GM20431 (cell line): ENCODE data around the gene NOL3.

Source experiments
- in situ Hi-C: fragments of 300-500 bp; cut with MseI, MboI; formaldehyde crosslinking; loops from one replicate; pipeline ENCODE4 v1.15.0; 2020; ENCODE audit warnings: low sequenced_read_pairs; ENCODE audit not compliant: unreplicated experiment

NOL3 gene

DNA sequence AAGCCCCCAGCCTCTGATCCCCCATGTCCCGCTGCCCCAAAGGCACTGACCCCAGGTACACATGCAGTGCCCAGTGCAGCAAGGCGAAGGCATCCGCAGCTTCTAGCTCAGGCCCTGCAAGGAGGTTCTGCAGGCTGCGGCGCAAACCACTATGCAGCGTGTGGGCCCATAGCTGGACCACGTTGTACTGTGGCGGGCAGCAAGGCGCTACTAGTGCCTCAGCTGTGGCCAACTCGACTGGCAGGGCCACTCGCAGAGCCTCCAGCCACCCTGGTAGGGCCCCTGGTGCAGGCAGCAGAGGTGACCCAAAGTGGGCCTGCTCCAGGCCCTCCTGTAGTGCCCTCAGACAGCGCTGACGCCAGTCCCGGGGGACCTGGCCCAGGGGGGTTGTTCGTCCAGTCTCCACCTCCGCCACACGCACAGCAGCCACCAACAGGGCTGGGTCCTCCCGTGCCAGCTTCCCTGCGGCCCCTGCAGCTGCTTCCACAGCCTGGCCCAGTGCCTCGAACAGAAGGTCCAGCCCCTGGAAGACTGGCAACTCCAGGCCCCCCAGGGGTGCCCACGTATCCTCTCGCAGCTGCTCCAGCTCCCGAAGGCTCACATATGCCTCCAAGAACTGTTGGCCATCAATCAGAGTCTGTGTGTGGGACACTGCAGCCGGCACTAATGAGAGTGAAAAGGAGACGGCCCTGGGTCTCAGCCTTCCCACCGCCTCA, 17.0 kb downstream of the NOL3 start:
- in situ Hi-C loops, result no loop called here

DNA sequence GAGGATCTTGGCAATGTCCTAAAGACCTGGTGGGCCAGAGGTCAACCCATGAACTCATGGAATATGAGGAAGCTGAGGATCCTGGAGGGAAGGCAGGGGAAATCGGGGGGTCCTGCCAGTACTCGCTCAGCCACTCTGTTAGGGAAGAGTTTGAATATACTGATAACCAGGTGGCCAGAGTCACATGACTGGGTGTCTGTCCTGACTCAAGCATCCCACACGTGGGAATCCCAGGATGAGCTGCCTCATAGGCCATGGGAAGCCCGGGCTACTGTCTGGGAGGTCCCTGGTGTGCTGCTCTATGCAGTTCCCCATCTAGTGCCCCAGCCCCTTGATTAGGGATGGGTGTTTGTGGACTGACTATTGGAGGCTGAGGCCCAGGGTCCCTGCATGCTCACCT, 18.0 kb downstream of the NOL3 start:
- in situ Hi-C loops, result no loop called here

DNA sequence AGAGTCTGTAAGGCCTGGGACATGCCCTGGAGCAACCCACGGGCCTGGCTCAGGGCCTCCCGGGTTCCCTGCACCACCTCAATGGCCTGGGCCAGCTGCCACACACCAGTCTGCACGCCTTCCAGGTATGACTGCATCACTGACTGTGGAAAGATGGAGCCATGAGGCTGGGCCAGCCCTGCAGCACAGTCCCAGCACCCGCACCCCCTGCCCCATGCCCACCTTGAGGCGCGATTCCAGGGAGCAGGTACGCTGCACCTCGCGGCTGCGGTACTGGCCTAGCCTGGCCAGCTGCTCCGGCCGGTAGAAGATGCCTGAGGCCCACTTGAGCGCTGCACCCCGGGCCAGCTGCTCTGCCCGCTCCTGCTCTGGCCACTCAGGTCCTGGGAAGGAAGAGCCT, 18.5 kb downstream of the NOL3 start:
- in situ Hi-C loops, result no loop called here

DNA sequence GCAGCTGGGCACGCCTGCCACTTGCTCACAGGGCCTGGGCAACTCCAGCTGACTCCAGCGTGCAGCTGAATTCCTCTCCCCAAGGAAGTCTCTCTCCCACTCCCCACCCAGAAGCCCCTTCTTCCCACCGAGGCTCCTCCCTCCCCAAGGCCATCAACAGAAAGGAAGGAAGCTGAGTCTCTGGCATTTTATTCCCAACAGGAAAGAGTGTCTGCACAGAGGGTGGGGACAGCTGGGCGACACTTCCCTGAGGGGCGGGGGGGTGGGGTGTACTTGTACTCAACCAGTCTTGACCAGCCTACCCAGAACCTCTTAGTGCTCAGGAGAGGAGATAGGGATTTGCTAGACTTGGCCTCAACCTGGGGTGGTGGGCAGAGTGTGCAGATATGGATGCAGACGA, 19.7 kb downstream of the NOL3 start, which contains the start of gene EXOC3L1:
Gene EXOC3L1, minus strand, starts transcription at position 96 of the 400 bp plus-strand sequence. CDS start 460 bp downstream, outside the sequence.
- in situ Hi-C loops, result no loop called here

DNA sequence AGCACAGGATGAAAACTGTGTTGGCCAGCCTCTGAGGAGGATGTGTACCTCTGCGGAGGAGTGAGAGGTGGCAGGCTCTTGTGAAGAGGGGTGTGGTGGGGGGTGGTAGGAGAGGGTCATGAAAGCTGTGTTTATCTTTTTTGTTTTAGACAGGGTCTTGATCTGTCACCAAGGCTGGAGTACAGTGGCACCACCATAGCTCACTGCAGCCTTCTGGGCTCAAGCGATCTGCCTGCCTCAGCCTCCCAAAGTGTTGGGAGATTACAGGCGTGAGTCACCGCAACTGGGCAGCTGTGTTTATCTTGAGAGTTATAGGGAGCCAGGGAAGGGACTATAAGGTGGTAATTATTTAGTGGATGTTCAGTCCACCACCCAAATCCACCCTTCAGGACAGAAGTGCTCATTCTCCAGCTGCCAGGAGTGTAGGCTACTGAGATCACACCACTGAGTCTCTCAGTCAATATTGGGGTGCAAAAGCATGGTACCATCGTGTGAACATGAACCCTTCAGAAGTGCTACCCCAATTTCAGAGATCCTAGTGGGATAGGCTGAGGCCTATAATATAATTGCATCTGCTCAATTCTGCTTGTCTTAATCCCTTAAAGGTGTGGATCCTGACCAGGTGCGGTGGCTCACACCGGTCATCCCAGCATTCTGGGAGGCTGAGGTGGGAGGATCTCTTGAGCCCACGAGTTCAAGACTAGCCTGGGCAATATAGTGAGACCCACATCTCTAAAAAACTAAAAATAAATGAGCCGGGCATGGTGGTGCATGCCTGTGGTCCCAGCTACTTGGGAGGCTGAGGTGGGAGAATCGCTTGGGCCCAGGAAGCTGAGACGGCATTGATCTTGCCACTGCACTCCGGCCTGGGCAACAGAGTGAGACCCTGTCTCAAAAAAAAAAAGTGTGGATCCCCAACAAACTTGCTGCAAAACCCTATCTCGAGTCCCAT, 20.4 kb downstream of the NOL3 start:
- in situ Hi-C loops, result no loop called here

DNA sequence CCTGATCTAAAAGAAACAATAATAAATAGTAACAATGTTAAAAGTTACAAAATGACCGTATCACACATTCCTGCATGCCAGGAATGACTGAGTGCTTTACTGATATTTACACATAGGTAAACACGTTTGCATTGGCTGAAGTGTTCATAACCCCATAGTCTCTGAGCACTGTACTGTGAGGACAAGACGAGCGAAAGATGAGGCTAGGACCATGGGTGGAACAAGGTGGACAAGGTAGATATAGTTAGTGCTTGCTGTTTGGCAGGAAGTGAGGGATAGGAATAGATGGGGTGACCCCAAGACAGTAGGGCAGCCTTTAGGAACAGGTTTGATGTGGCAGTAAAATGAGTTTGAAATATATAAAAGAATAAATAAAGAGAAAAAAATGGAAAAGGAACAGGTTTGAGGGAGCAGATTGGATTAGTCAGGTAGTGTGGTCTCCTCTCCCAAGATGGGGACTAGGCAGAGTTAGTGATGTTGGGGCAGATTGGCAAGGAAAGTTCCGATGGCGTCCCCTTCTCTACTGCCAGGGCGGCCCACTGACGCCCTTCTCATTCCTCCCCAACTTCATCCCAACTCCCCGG, 21.2 kb downstream of the NOL3 start:
- in situ Hi-C loops, result no loop called here

DNA sequence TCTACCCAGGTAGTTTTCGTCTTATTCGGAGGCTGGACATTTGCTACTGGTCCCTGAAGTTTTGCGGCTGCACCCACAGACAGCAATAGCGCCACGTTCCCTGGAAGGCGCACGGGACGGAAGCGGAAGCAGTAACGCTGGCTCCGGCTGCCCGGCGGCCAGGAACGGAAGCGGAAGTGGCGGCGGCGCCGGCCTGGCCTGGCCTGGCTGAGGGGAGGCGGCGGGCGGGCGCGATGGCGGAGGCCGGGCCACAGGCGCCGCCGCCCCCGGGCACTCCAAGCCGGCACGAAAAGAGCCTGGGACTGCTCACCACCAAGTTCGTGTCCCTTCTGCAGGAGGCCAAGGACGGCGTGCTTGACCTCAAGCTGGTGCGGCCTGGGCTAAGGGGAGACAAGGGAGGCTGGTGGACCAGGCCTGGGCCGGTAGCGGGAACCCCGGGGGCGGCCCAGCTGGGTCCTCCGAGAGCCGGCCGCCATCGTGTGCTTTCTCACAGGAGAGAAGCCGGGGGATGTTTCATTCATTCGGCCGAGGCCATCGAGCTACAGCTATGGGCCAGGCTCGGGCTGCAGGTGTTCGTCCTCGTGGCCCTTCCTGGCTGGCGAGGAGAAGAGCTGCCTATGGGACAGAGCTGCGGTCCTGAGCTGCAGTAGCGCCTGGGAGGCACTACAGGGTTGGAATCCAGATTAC, 21.8 kb downstream of the NOL3 start, which contains the start of gene E2F4:
Gene E2F4, plus strand, starts transcription at position 161 of the 687 bp plus-strand sequence. Its CDS starts 73 bp downstream, at position 234.
- in situ Hi-C loops, result no loop called here

DNA sequence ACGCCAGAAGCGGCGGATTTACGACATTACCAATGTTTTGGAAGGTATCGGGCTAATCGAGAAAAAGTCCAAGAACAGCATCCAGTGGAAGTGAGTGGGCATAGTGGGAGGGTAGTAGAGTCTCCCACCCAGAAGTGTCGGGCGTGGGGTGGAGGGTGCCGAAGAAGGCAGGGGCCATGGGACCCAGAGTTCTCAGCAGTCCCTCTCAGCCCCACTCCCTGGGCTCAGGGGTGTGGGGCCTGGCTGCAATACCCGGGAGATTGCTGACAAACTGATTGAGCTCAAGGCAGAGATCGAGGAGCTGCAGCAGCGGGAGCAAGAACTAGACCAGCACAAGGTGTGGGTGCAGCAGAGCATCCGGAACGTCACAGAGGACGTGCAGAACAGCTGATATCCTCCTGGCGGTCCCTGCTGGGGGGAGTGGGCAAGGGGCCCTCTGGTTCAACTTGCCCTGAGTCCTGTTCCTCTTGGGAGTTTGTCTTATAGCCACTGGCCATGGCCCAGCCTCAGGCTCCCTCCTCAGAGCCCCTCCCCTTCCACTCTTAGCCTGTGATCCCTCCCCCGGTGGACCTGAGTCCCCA, 22.5 kb downstream of the NOL3 start:
- in situ Hi-C loops, result no loop called here

DNA sequence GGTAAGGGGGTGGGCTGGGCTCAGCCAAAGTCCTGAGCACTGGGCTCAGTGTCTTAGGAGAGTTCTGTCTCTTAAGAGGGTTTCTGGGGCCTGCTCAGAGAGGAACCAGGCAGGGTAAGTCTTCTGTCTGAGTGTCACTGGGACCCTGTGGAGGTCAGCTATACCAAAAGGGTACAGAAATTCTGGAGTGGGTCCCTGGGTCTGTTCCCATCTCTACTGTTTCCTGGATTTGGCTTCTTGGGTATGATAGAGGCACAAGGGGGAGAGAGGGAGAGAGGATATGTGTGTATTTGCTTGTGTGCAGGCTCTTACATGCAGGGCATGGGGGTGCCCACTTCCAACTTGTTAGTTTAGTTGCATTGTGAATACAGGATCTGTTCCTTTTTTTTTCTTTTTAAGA, 23.2 kb downstream of the NOL3 start:
- in situ Hi-C loops, result no loop called here

DNA sequence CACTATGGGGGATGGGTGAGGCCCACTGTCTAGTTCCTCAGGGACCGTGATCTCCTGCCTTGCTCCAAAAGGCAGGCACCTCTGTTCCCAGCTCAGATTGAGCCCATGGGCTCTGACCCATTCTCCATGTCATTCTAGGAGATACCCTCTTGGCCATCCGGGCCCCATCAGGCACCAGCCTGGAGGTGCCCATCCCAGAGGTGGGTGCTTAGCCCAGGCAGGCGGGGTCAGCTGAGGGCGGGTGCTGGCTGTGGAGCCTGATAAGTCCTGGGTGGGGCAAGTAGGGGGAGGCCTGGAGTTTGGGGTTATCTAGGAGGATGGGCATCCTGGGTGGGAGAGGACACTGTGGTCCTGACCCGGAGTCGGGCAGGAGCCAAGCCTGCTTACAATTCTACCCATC, 23.9 kb downstream of the NOL3 start:
- in situ Hi-C loops, result no loop called here

DNA sequence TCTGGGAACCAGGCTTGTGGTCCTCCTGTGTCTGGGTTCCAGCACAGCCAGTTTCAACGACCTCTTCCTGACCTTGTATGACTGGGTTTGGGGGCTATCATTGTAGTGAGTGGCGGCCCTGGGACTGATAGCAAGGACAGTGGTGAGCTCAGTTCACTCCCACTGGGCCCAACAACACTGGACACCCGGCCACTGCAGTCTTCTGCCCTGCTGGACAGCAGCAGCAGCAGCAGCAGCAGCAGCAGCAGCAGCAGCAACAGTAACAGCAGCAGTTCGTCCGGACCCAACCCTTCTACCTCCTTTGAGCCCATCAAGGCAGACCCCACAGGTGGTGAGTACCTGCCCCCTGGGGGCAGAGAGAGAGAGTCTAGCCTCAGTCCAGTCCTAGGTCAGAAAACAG, 25.3 kb downstream of the NOL3 start:
- in situ Hi-C loops, result no loop called here

DNA sequence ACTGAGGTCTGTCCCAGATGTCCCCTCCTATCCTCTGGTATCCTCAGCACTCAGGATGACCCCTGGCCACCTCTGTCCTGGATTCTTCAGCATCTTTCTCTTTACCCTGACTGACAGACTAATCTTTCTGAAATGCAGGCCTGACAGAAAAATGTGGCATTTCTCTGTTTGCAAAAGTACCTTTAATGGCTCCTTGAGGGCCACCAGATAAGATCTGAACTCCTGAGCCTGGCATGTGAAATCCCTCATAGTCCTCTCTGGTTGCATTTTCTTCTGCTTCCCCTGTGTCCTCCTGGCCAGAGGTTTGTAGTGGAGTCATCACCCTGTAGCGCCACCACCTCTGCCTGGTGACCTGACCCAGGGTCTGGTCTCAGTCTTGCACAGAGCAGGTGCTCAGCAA, 26.5 kb downstream of the NOL3 start:
- in situ Hi-C loops, result no loop called here

DNA sequence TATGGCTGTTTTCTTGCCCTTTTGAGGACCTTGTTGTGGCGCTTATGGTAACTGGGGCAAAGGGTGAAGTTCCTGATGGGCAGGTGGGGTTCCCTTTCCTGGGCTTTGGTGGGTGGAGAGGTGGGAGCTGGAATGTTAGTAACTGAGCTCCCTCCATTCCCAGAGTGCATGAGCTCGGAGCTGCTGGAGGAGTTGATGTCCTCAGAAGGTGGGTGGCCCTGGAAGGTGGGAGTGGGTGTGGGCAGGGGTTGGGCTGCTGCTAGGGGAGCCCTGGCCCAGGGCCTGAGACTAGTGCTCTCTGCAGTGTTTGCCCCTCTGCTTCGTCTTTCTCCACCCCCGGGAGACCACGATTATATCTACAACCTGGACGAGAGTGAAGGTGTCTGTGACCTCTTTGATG, 27.4 kb downstream of the NOL3 start:
- in situ Hi-C loops, result no loop called here

DNA sequence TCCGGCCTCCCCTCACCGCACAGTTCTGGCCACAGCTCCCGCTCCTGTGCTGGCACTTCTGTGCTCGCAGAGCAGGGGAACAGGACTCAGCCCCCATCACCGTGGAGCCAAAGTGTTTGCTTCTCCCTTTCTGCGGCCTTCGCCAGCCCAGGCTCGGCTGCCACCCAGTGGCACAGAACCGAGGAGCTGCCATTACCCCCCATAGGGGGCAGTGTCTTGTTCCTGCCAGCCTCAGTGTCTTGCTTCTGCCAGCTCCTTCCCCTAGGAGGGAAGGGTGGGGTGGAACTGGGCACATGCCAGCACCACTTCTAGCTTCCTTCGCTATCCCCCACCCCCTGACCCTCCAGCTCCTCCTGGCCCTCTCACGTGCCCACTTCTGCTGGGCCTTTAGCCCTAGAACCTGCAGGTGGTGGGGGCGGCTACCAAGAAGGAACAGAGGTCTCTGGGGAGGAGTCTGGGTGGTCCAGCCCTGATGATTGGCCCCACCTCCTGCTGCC, 27.9 kb downstream of the NOL3 start:
- in situ Hi-C loops, result no loop called here

DNA sequence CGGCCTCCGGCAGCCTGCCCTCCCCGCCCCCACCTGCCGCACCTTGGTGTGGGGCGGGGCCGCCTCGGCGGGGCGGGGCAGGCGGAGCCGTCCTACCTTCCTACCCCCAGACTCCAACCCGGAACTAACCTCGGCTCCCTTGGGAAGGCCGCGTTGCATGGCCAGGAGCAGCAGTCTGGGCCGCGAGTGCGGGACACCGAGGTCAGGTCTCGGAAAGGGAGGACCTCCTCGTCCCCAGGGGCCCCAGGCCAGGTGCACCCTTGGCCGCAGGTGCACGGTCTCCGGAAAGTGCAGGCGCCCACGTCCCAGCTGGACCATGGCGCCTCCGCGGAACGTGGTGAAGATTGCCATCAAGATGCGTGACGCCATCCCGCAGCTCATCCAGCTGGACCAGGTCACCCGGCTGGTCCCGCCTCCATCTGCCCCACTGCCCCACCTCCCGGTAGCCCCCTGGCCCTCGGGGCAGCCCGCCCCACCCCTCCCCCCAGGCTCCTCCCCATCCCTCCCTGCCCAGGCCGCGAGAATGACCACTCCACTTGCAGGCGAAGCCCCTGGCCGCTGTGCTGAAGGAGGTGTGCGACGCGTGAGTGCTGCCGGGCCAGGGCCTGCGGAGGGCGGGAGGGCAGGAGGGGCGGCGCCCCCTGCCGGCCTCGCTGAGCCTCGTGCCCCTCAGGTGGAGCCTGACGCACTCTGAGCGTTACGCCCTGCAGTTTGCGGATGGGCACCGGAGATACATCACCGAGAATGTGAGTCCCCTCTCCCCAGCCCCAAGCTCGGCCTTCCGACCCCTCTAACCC, 28.9 kb downstream of the NOL3 start, which contains the start of gene ELMO3:
Gene ELMO3, plus strand, starts transcription at position 121 of the 797 bp plus-strand sequence. Its CDS starts 196 bp downstream, at position 317.
- in situ Hi-C loops, result no loop called here

DNA sequence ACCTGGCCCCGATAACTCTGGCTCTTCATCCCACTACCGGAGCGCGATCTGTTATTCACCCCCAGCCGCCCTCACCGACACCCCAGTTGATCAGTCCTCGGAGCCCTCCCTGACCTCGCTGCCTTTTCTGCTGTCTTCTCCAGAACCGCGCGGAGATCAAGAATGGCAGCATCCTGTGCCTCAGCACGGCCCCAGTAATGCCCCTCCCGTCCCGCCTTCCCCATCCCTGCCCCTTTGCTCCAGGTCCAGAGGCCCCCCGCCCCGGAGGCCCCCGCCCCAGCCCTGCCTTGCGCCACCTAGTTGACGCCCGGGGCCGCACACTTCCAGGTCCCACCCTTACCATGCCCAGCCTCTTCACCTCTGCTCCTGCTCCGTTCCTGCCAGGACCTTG, 29.5 kb downstream of the NOL3 start:
- in situ Hi-C loops, result no loop called here

DNA sequence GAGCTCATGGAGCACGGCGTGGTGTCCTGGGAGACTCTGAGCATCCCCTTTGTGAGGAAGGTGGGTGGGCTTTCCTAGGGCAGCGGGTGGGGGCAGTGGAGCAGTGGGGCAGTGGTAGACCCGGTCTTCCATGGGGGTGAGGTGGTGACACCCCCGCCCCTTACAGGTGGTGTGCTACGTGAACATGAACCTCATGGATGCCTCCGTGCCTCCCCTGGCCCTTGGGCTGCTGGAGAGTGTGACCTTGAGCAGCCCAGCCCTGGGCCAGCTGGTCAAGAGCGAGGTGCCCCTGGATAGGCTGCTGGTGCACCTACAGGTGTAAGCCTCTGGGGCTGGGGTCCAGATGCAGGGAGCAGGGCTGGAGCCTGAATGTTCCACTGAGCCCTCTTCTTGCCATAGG, 30.2 kb downstream of the NOL3 start:
- in situ Hi-C loops, result no loop called here

DNA sequence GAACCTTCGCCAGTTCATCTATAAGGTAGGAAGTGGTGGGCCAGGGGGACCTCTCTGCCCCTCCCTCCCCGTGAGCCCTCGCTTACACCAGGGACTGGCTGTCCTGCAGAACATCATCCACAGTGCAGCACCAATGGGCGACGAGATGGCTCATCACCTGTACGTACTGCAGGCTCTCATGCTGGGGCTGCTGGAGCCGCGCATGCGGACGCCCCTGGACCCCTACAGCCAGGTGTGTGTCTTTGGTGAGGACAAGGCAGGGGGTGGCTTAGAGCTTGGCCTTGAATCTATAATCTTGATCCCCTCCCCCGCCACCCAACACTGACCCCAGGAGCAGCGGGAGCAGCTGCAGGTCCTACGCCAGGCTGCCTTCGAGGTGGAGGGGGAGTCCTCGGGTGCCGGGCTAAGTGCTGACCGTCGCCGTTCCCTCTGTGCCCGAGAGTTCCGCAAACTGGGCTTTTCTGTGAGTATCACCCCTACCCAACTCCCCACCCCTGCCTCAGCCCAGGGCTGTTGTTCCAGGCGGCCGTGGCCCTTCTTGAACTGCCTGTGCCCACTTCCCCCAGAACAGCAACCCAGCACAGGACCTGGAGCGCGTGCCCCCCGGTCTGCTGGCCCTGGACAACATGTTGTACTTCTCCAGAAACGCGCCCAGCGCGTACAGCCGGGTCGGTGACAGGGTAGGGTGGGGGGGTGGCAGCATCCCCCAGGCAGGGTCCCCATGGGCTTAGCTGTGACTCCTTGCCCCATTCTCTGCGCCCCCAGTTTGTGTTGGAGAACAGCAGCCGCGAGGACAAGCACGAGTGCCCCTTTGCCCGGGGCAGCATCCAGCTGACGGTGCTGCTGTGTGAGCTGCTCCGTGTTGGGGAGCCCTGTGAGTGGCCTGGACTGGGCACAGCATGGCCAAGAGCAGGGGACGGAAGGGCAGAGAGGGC, 31.3 kb downstream of the NOL3 start:
- in situ Hi-C loops, result no loop called here
